H1 (cell line): ENCODE measurements around the gene RNF166. TPM values are rescaled to one million over a fixed set of nuclear protein-coding genes. Genes with fewer than 3 reads are reported as not detected.

Experiments used
- CTCF ChIA-PET: fragments of 300-600 bp; sonication (Branson Sonifier 250); formaldehyde crosslinking; loops from one replicate; lab custom pipeline; 2021; ENCODE audit not compliant: partially characterized antibody; lab: Charles Lee
- POLR2A ChIA-PET: fragments of 300-600 bp; sonication (Branson Sonifier 250); formaldehyde crosslinking; loops from one replicate; lab custom pipeline; 2021; ENCODE audit warnings: inconsistent platforms; ENCODE audit not compliant: partially characterized antibody; lab: Charles Lee
- DNase-seq, 2 experiments: peaks; one replicate each; pipeline versions ENCODE4 v3.0.0 to v3.0.0-alpha.2; 2010 to 2022; ENCODE audit warnings: low spot score in 2 of 2, low read depth in 1 of 2, mixed read lengths in 1 of 2
- FAIRE-seq: peaks from 2 replicates; lab custom pipeline; 2011; peaks lifted over from hg19 to GRCh38; lab: Jason Lieb, UNC
- H2AFZ ChIP-seq: 2 replicates; pipeline ENCODE4 v1.8.1; 2012; ENCODE audit warnings: low read length, inconsistent platforms
- H2AK5ac ChIP-seq: 2 replicates; pipeline ENCODE4 v1.6.1; 2013; ENCODE audit warnings: low read depth, low read length
- H2BK120ac ChIP-seq: replicated peaks from 2 replicates; pipeline ENCODE3; 2013; ENCODE audit warnings: low read depth, low read length, inconsistent platforms
- H2BK12ac ChIP-seq: 2 replicates; pipeline ENCODE4 v1.6.1; 2013; ENCODE audit warnings: low read depth, low read length
- H2BK15ac ChIP-seq: 2 replicates; pipeline ENCODE4 v1.6.1; 2013; ENCODE audit warnings: low read length
- H2BK20ac ChIP-seq: 2 replicates; pipeline ENCODE4 v1.6.1; 2013; ENCODE audit warnings: low read length
- H2BK5ac ChIP-seq: 2 replicates; pipeline ENCODE4 v1.6.1; 2013; ENCODE audit warnings: low read depth, low read length
- H3K14ac ChIP-seq: 2 replicates; pipeline ENCODE4 v1.6.1; 2013; ENCODE audit warnings: inconsistent platforms; ENCODE audit not compliant: insufficient read length
- H3K18ac ChIP-seq: 2 replicates; pipeline ENCODE4 v1.6.1; 2013; ENCODE audit warnings: low read length; ENCODE audit errors: extremely low read depth
- H3K23ac ChIP-seq: 2 replicates; pipeline ENCODE4 v1.6.1; 2013; ENCODE audit warnings: inconsistent platforms; ENCODE audit not compliant: insufficient read length
- H3K23me2 ChIP-seq: 2 replicates; pipeline ENCODE4 v1.6.1; 2013; ENCODE audit warnings: low read depth, low read length
- H3K27ac ChIP-seq: 2 replicates; pipeline ENCODE4 v1.6.1; 2011; ENCODE audit warnings: low read depth, low read length, inconsistent platforms
- H3K27me3 ChIP-seq, 4 experiments: replicated peaks in 1 of 4; 1 replicate in 1 of 4; 2 replicates in 3 of 4; pipeline versions ENCODE4 v1.6.1 to v1.8.1; 2011 to 2013; ENCODE audit warnings: low read length in 3 of 4, mild to moderate bottlenecking in 3 of 4, inconsistent platforms in 2 of 4, mixed read lengths in 2 of 4, moderate library complexity in 1 of 4; ENCODE audit not compliant: control insufficient read depth in 3 of 4, insufficient read depth in 3 of 4; ENCODE audit errors: extremely low read depth in 1 of 4
- H3K36me3 ChIP-seq, 4 experiments: 2 replicates each; pipeline versions ENCODE4 v1.6.1 to v1.8.1; 2011 to 2013; ENCODE audit warnings: mild to moderate bottlenecking in 4 of 4, low read length in 3 of 4, moderate library complexity in 2 of 4, control low read depth in 1 of 4, inconsistent platforms in 1 of 4; ENCODE audit not compliant: insufficient read depth in 4 of 4, control insufficient read depth in 2 of 4
- H3K4ac ChIP-seq: replicated peaks from 2 replicates; pipeline ENCODE3; 2013; ENCODE audit warnings: low read length, low read depth, mixed read lengths, inconsistent platforms; ENCODE audit not compliant: insufficient read length
- H3K4me1 ChIP-seq, 4 experiments: replicated peaks in 1 of 4; 1 replicate in 1 of 4; 2 replicates in 3 of 4; pipeline versions ENCODE4 v1.6.1 to v1.8.1; 2011 to 2013; ENCODE audit warnings: low read length in 3 of 4, inconsistent platforms in 2 of 4, mixed read lengths in 1 of 4; ENCODE audit not compliant: insufficient read depth in 4 of 4, control insufficient read depth in 3 of 4
- H3K4me2 ChIP-seq, 2 experiments: 2 replicates each; pipeline versions ENCODE4 v1.6.1 to v1.8.1; 2011 to 2013; ENCODE audit warnings: low read depth in 2 of 2, low read length in 2 of 2, control low read depth in 1 of 2, inconsistent platforms in 1 of 2, mild to moderate bottlenecking in 1 of 2; ENCODE audit not compliant: insufficient read depth in 1 of 2
- H3K4me3 ChIP-seq, 4 experiments: fragments of 200-600, 300-600 bp in 1 of 4; sonication (generic), shearing (Covaris generic), sonication (Bioruptor Twin) in 1 of 4; 2 replicates each; pipeline versions ENCODE4 v1.5.1 to v1.8.1; 2011 to 2016; ENCODE audit warnings: low read length in 4 of 4, low read depth in 3 of 4, control low read depth in 2 of 4, inconsistent platforms in 2 of 4, mild to moderate bottlenecking in 2 of 4, mixed read lengths in 1 of 4, moderate library complexity in 1 of 4; ENCODE audit not compliant: insufficient read depth in 2 of 4; ENCODE audit errors: extremely low read depth in 1 of 4
- H3K56ac ChIP-seq: replicated peaks from 2 replicates; pipeline ENCODE3; 2013; ENCODE audit warnings: low read depth, mild to moderate bottlenecking, mixed read lengths, low read length, inconsistent platforms; ENCODE audit not compliant: insufficient read length
- H3K79me1 ChIP-seq: 2 replicates; pipeline ENCODE4 v1.6.1; 2013; ENCODE audit warnings: low read depth, low read length, control low read depth
- H3K79me2 ChIP-seq, 2 experiments: 2 replicates each; pipeline versions ENCODE4 v1.6.1 to v1.8.1; 2012 to 2013; ENCODE audit warnings: low read length in 2 of 2, mild to moderate bottlenecking in 2 of 2, inconsistent platforms in 1 of 2; ENCODE audit not compliant: insufficient read depth in 2 of 2, control insufficient read depth in 1 of 2
- H3K9ac ChIP-seq, 4 experiments: replicated peaks in 1 of 4; 1 replicate in 1 of 4; 2 replicates in 3 of 4; pipeline versions ENCODE4 v1.6.1 to v1.8.1; 2011 to 2013; ENCODE audit warnings: low read depth in 3 of 4, low read length in 3 of 4, control low read depth in 2 of 4, mild to moderate bottlenecking in 2 of 4, moderate library complexity in 2 of 4, inconsistent platforms in 1 of 4; ENCODE audit errors: extremely low read depth in 1 of 4
- H3K9me3 ChIP-seq, 2 experiments: 2 replicates each; pipeline versions ENCODE4 v1.6.1 to v1.8.1; 2012 to 2013; ENCODE audit warnings: mild to moderate bottlenecking in 2 of 2, moderate library complexity in 2 of 2, control low read depth in 1 of 2, inconsistent platforms in 1 of 2, low read depth in 1 of 2, low read length in 1 of 2, mixed read lengths in 1 of 2; ENCODE audit not compliant: insufficient read depth in 2 of 2
- H4K20me1 ChIP-seq, 2 experiments: replicated peaks in 1 of 2; 2 replicates each; pipeline versions ENCODE3 to v1.8.1; 2011 to 2013; ENCODE audit warnings: inconsistent platforms in 2 of 2, low read length in 2 of 2, mild to moderate bottlenecking in 1 of 2; ENCODE audit not compliant: insufficient read depth in 2 of 2, control insufficient read depth in 1 of 2
- H4K5ac ChIP-seq: 2 replicates; pipeline ENCODE4 v1.6.1; 2013; ENCODE audit warnings: low read length, low read depth, mixed read lengths, inconsistent platforms; ENCODE audit not compliant: insufficient read length
- H4K8ac ChIP-seq: 2 replicates; pipeline ENCODE4 v1.8.0; 2013; ENCODE audit warnings: mild to moderate bottlenecking, moderate library complexity, low read length, inconsistent platforms; ENCODE audit not compliant: insufficient read depth; ENCODE audit errors: extremely low read depth
- H4K91ac ChIP-seq: replicated peaks from 2 replicates; pipeline ENCODE3; 2013; ENCODE audit warnings: low read length, mixed read lengths, inconsistent platforms; ENCODE audit not compliant: insufficient read length
- BACH1 ChIP-seq: IDR thresholded peaks from 2 replicates; pipeline ENCODE4 v1.6.1; 2012; ENCODE audit warnings: low read length, improper control_type of control experiment
- BCL11A ChIP-seq, 2 experiments: IDR thresholded peaks; one replicate each; pipeline ENCODE4 v1.6.1; 2011; ENCODE audit warnings: low read depth in 2 of 2, low read length in 2 of 2, mild to moderate bottlenecking in 2 of 2
- CBX5 ChIP-seq: fragments of 300-800, 300-1000 bp; sonication (generic); IDR thresholded peaks from 2 replicates; pipeline ENCODE4 v1.7.1; 2016; ENCODE audit warnings: antibody characterized with exemption, low read length, low read depth
- CHD1 ChIP-seq: IDR thresholded peaks from 2 replicates; pipeline ENCODE4 v1.6.1; 2012; ENCODE audit warnings: low read depth, low read length, improper control_type of control experiment
- EP300 ChIP-seq, 2 experiments: IDR thresholded peaks; 1 replicate in 1 of 2; 2 replicates in 1 of 2; pipeline ENCODE4 v1.6.1; 2011 to 2012; ENCODE audit warnings: low read depth in 2 of 2, low read length in 2 of 2, mild to moderate bottlenecking in 2 of 2, borderline replicate concordance in 1 of 2, inconsistent platforms in 1 of 2, moderate library complexity in 1 of 2
- EZH2 ChIP-seq: fragments of 200-600 bp; sonication (generic); IDR thresholded peaks from 2 replicates; pipeline ENCODE4 v1.7.1; 2012; ENCODE audit warnings: low read depth, mild to moderate bottlenecking, moderate library complexity, low read length, inconsistent platforms; ENCODE audit not compliant: severe bottlenecking
- GABPA ChIP-seq: IDR thresholded peaks from 2 replicates; pipeline ENCODE4 v1.6.1; 2011; ENCODE audit warnings: mild to moderate bottlenecking, low read length, moderate library complexity, borderline replicate concordance; ENCODE audit not compliant: insufficient read depth
- JUN ChIP-seq: IDR thresholded peaks from 2 replicates; pipeline ENCODE4 v1.6.1; 2011; ENCODE audit warnings: low read depth, mild to moderate bottlenecking, improper control_type of control experiment, low read length
- NRF1 ChIP-seq: IDR thresholded peaks from 2 replicates; pipeline ENCODE4 v1.6.1; 2011; ENCODE audit warnings: mild to moderate bottlenecking, low read depth, low read length, improper control_type of control experiment
- POLR2AphosphoS5 ChIP-seq: IDR thresholded peaks from 2 replicates; pipeline ENCODE4 v1.6.1; 2011; ENCODE audit warnings: low read depth, low read length
- POU5F1 ChIP-seq: IDR thresholded peaks from 2 replicates; pipeline ENCODE4 v1.6.1; 2011; ENCODE audit warnings: low read depth, mild to moderate bottlenecking, low read length, moderate library complexity
- RFX5 ChIP-seq: IDR thresholded peaks from 2 replicates; pipeline ENCODE4 v1.6.1; 2011; ENCODE audit warnings: low read depth, low read length, improper control_type of control experiment, borderline replicate concordance
- SIRT6 ChIP-seq: IDR thresholded peaks from one replicate; pipeline ENCODE4 v1.7.1; 2012; ENCODE audit warnings: low read length, inconsistent platforms
- SP1 ChIP-seq: IDR thresholded peaks from 2 replicates; pipeline ENCODE4 v1.6.1; 2011; ENCODE audit warnings: low read depth, low read length
- WGBS, 2 experiments: shearing (Covaris generic) in 1 of 2; methylation state at CpG; one replicate each; pipeline versions ENCODE4 v1.1.6 to v1.1.7; 2013 to 2015; ENCODE audit warnings: low lambda C conversion rate in 2 of 2, mixed read lengths in 2 of 2, inconsistent platforms in 1 of 2, low coverage in 1 of 2, missing lambda C conversion rate in 1 of 2; ENCODE audit not compliant: insufficient replicate concordance in 2 of 2, insufficient coverage in 1 of 2, insufficient read length in 1 of 2; ENCODE audit errors: extremely low coverage in 1 of 2, missing lambda C conversion rate in 1 of 2; 5-methylcytosine and 5-hydroxymethylcytosine counted together
- polyA plus RNA-seq, 7 experiments: library from polyadenylated mRNA; depleted of rRNA in 3 of 7; stranded (reverse) in 5 of 7; unstranded in 2 of 7; fragments of >200 nt in 5 of 7; fragments of 200-250 nt in 2 of 7; gene quantifications; 1 replicate in 5 of 7; 2 replicates in 1 of 7; 4 replicates in 1 of 7; pipeline versions ENCODE4 v1.2.1 to v1.2.3, GENCODE V29; 2011 to 2013; ENCODE audit warnings: missing spikeins in 2 of 7, mixed read lengths in 2 of 7
- total RNA-seq: library from RNA; stranded (reverse); fragmentation: NEBNext Ultra II Directional; extraction: Animal tissue kit (Norgen Biotek cat#: 25700); gene quantifications from 2 replicates; pipeline ENCODE4 v1.2.1, GENCODE V29; 2021

The RNF166 gene
- total and polyA plus RNA-seq, 2 of the 8 experiments (the other 6 are each of a cell fraction or from before 2014, with no cell fraction given) = 29.8 to 31.2 TPM

- Histone ChIP-seq H3K27me3 (no peaks in the 10 kb centered on the region), H3K79me1 (no peaks in the 10 kb centered on the region; the same call in 1 of the 2 replicates), H4K91ac (no peak overlapping the region), H3K36me3 (no peaks in the 10 kb centered on the region), H3K14ac (no peak overlapping the region), H2BK5ac (no peak overlapping the region), H3K23ac (no peak overlapping the region), H2BK20ac (no peak overlapping the region), H2AFZ (no peak overlapping the region), H4K20me1 (peaks cover 0 to 2% of the 10 kb centered on the region in 2 experiments), H3K4ac (no peak overlapping the region), H3K27ac (no peak overlapping the region), H2BK12ac (no peak overlapping the region), H3K4me2 (no peak overlapping the region), H3K4me3 (no peak overlapping the region), H4K5ac (no peak overlapping the region), H2BK15ac (no peak overlapping the region), H2AK5ac (no peak overlapping the region), H3K4me1 (peaks cover 0 to 17% (median 5%) of the 10 kb centered on the region in 4 experiments; a peak in 3 of 7 replicates), H4K8ac (no peak overlapping the region), H3K23me2 (no peaks in the 10 kb centered on the region), H2BK120ac (no peak overlapping the region), H3K9ac (no peak overlapping the region), H3K56ac (no peak overlapping the region), H3K18ac (no peak overlapping the region), H3K9me3 (no peaks in the 10 kb centered on the region), H3K79me2 (no peaks in the 10 kb centered on the region)
- DNase-seq (no peak), FAIRE-seq (no peak)
- CTCF ChIA-PET = interaction anchor here (1.8 to 25.0 kb wide), 4 partner anchors 9 to 112 kb away, joined by 4 to 251 read pairs (median 37); no protein-coding TSS in a partner anchor
- POLR2A ChIA-PET = interaction anchor here (1.0 kb wide), 1 partner anchor 40 kb away, joined by 3 read pairs; no protein-coding TSS in a partner anchor
- 90% methylated on average over 15 of the region's 16 CpGs; no CpG with 5 or more reads in 1 of the 2 experiments for WGBS, 2 experiments
- TF ChIP-seq RFX5 (no peak), JUN (no peak), EZH2 (no peak), CBX5 (no peak), GABPA (no peak), NRF1 (no peak), BACH1 (no peak), SP1 (no peak), POLR2AphosphoS5 (no peak), BCL11A (IDR thresholded peaks at IDR 0.05; ENCODE audit: low read depth in 2 of 2, low read length in 2 of 2) (no peak), SIRT6 (no peak), POU5F1 (no peak), EP300 (IDR thresholded peaks at IDR 0.05; ENCODE audit: borderline replicate concordance in 1 of 2, low read depth in 2 of 2, low read length in 2 of 2) (no peak), CHD1 (no peak)
Measured at GRCh38 chr16:88752386-88753002, 46.3 kb upstream of the RNF166 start.
